RWPE1 (cell line): Measurements from ENCODE around the gene CDSN.

Source experiments
- CTCF ChIA-PET: fragments of 350-600 bp; sonication (Branson Sonifier 250); formaldehyde crosslinking; extraction: SDS; loops from one replicate; lab custom pipeline; 2021; lab: Yijun Ruan, JAX
- POLR2A ChIA-PET: fragments of 400-600 bp; formaldehyde crosslinking; extraction: SDS; loops from one replicate; lab custom pipeline; 2020; ENCODE audit warnings: antibody characterized with exemption; ENCODE audit not compliant: low non-redundant PET; lab: Yijun Ruan, JAX
- DNase-seq: peaks from one replicate; pipeline ENCODE4 v3.0.0; 2012; ENCODE audit warnings: low spot score
- H3K27ac ChIP-seq: fragments of 450-650 bp; 2 replicates; pipeline ENCODE4 v1.5.1; 2017
- TF ChIP-seq, protein P1 (sequence below): fragments of 450-650 bp; conservative IDR thresholded peaks from 2 replicates; pipeline ENCODE4 v1.5.1; 2017; ENCODE audit warnings: low read depth, mild to moderate bottlenecking

Gene CDSN

GRCh38 chr6:31103136-31103535, 17.1 kb downstream of the CDSN start:
- ChIA-PET CTCF (interaction anchor here (0.6 to 1.7 kb wide), 3 partner anchors 12 to 67 kb away, joined by 3 to 4 read pairs (median 3); no protein-coding TSS in a partner anchor), POLR2A (no interaction called here)
- TF ChIP-seq, protein P1, sequence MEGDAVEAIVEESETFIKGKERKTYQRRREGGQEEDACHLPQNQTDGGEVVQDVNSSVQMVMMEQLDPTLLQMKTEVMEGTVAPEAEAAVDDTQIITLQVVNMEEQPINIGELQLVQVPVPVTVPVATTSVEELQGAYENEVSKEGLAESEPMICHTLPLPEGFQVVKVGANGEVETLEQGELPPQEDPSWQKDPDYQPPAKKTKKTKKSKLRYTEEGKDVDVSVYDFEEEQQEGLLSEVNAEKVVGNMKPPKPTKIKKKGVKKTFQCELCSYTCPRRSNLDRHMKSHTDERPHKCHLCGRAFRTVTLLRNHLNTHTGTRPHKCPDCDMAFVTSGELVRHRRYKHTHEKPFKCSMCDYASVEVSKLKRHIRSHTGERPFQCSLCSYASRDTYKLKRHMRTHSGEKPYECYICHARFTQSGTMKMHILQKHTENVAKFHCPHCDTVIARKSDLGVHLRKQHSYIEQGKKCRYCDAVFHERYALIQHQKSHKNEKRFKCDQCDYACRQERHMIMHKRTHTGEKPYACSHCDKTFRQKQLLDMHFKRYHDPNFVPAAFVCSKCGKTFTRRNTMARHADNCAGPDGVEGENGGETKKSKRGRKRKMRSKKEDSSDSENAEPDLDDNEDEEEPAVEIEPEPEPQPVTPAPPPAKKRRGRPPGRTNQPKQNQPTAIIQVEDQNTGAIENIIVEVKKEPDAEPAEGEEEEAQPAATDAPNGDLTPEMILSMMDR, result no peak
- H3K27ac ChIP-seq, result peak overlapping the region; percentile 16; the same call in 1 of the 2 replicates
- no peak for DNase-seq

- ChIA-PET CTCF (no interaction called here), POLR2A (no interaction called here)
- TF ChIP-seq, protein P1, result no peak
- no peak overlapping the region for H3K27ac ChIP-seq
- DNase-seq, result no peak
Measured at GRCh38 chr6:31098449-31098938, 21.8 kb downstream of the CDSN start.

DNA sequence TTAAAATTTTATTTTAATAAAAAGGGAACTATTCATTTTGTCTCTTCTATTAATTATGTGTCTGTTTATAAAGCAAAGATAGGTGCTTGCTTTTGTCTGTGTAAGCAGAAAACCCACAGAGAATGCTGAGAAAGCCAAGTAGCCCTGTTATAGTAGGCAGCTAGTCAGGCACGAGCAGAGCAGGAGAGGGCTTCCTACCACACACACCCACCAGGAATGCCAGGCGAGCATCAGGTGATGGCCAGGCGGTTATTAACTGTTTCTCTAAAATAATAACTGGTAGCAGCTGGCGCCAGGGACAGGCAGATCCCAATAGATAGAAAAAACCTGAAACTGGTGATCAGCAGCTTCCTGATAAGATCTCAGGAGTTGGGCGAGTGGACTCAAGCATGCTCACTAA, 23.6 kb downstream of the CDSN start:
- H3K27ac ChIP-seq, result no peak overlapping the region
- CTCF ChIA-PET, result interaction anchor here (0.7 kb wide), 1 partner anchor 375 kb away, joined by 4 read pairs; no protein-coding TSS in a partner anchor
- no peak for DNase-seq
- TF ChIP-seq, protein P1, result no peak
- POLR2A ChIA-PET, result no interaction called here

GRCh38 chr6:31096215-31096614, 24.0 kb downstream of the CDSN start:
- CTCF ChIA-PET, result interaction anchor here (0.7 to 1.0 kb wide), 2 partner anchors 182 to 374 kb away, joined by 4 read pairs; partner anchors contain the start of gene VARS2
- H3K27ac ChIP-seq, result no peak overlapping the region
- TF ChIP-seq, protein P1, result no peak
- DNase-seq, result no peak
- POLR2A ChIA-PET, result no interaction called here

GRCh38 chr6:31094389-31094881, 25.8 kb downstream of the CDSN start:
- TF ChIP-seq, protein P1, result no peak
- ChIA-PET POLR2A (no interaction called here), CTCF (interaction anchor here (0.9 kb wide), 1 partner anchor 179 kb away, joined by 3 read pairs; no protein-coding TSS in a partner anchor)
- no peak for DNase-seq
- H3K27ac ChIP-seq, result peak overlapping the region; percentile 82

DNA sequence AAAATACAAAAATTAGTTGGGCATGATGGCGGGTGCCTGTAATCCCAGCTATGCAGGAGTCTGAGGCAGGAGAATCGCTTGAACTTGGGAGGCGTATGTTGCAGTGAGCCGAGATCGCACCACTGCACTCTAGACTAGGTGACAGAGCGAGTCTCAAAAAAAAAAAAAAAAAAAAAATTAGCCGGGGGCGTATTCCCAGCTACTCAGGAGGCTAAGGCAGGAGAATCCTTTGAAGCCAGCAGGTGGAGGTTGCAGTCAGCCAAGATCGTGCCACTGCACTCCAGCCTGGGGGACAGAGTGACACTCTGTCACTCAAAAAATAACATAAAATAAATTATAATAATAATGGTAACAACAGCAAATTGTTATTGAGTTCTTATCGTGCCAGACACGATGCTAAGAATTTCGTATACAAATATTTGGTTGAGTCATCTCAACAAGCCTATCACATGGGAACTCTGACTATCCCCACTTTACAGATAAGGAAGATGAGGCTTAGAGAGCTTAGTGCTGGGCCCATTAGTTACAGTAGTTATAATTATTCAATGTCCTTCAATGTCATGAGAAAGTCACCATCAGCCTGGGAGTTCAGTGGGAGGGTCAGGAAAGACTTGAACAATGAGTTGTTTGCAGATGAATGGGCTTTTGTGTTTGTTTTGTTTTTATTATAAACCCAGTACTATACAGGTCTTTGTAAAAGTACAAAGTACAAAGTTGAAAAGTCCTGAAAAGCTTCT, 27.3 kb downstream of the CDSN start:
- CTCF ChIA-PET, result interaction anchor here (0.9 to 1.0 kb wide), 2 partner anchors 13 to 362 kb away, joined by 3 read pairs; no protein-coding TSS in a partner anchor
- no peak for DNase-seq
- TF ChIP-seq, protein P1, result no peak
- POLR2A ChIA-PET, result no interaction called here
- H3K27ac ChIP-seq, result no peak overlapping the region
